PFSK-1 (cell line): ENCODE measurements around the gene BRIP1.

Experiments
- FOXP2 ChIP-seq: optimal IDR thresholded peaks from 2 replicates; pipeline ENCODE3; 2011; ENCODE audit warnings: borderline replicate concordance, control low read depth, inconsistent platforms; ENCODE audit not compliant: insufficient read depth; ENCODE audit errors: extremely low read length, extremely low read depth
- POLR2AphosphoS5 ChIP-seq: IDR thresholded peaks from 2 replicates; pipeline ENCODE4 v1.6.1; 2012; ENCODE audit warnings: low read depth, mild to moderate bottlenecking, control low read depth, low read length, moderate library complexity
- REST ChIP-seq, 2 experiments: IDR thresholded peaks; 2 replicates each; pipeline versions ENCODE4 v1.6.1 to v1.8.0; 2011 to 2012; ENCODE audit warnings: low read depth in 2 of 2, low read length in 2 of 2, control low read depth in 1 of 2, inconsistent platforms in 1 of 2, mild to moderate bottlenecking in 1 of 2, moderate library complexity in 1 of 2; ENCODE audit not compliant: insufficient read depth in 1 of 2
- SIN3A ChIP-seq: IDR thresholded peaks from 2 replicates; pipeline ENCODE4 v1.6.1; 2012; ENCODE audit warnings: mild to moderate bottlenecking, low read length, moderate library complexity, borderline replicate concordance; ENCODE audit not compliant: insufficient read depth
- TAF1 ChIP-seq: IDR thresholded peaks from 2 replicates; pipeline ENCODE4 v1.6.1; 2012; ENCODE audit warnings: low read length, control low read depth, borderline replicate concordance; ENCODE audit not compliant: insufficient read depth

BRIP1 gene

DNA sequence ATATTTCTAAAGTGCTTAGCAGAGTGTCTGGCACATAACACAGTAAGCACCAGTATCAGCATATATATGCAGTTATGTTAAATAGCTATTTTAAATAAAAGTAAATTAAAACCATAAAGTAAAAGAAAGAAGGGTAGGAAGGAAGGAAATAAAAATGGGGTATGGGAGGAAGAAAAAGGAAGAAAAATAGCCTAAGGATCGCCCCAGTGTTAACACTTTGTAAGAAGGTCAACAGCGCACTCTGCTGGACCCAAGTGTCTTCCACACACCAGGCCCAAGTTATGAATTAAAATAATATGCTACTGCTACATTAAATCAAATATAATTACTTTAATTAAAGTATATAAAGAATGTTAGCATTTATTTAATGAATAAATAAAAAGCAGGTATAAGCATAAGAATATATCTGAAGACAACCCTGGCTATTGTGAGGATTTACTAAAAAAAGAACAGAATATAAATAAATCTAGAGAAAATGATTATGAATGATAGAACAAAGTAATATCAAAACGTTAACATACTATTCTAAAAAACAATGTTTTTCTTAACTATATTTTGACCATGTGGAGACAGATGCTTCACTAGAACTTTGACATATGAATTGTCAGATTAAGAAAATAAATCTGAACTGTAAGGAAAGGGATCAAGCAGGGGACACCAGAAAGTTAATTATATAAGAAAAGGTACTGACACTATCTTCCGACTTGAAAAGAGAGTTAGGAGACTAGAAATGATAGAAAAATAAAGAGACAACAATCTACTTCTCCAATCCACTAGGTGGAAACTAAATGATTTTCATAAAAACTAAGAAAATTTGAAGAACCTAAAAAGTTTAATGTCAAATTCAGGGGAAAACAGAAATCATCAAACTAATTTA is 25.9 kb downstream of the BRIP1 start:
- TF ChIP-seq REST (IDR thresholded peaks at IDR 0.05; ENCODE audit: insufficient read depth in 1 of 2, low read depth in 2 of 2, low read length in 2 of 2) (no peak), POLR2AphosphoS5 (no peak), FOXP2 (no peak), TAF1 (no peak), SIN3A (no peak)

DNA sequence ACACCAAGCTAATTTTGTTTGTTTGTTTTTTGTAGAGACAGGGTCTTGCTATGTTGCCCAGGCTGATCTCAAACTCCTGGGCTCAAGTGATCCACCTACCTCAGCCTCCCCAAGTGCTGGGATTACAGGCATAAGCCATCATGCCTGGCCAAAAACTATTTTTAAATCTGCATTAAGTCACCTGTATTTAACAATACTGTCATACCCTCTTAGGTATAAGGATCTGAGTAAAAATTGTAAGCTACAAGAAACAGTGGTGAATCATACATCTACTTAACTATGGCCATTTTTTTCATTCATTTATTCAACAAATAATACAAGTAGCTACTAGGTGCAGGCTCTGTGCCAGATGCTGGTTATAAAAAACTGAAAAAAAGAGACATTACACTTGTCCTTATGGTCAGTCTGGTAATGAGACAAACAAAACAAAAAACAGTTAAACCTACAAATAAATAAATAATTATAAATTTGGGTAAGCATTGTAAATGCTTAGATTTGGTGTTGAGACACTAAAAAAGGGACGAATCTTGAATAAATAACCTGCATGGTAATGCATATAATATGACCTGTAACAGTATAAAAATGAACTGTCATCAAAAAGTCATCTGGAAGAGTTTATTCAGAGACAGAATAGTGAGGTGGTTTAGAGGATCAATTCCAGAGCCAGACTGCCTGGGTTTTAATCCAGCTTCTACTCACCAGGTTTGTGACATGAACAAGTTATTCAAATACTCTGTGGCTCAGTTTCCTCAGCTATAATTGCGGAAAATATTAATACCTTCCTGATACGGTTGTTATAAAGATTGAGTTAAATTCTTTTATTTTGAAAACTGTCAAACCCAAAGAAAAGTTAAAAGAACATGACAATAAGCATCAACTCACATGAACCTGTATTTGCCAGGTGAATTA is 26.8 kb downstream of the BRIP1 start:
- TF ChIP-seq POLR2AphosphoS5, result no peak
- no peak for TF ChIP-seq SIN3A

GRCh38 chr17:61835606-61836005 is 27.7 kb downstream of the BRIP1 start:
- TF ChIP-seq SIN3A (no peak), REST (IDR thresholded peaks at IDR 0.05; ENCODE audit: insufficient read depth in 1 of 2, low read depth in 2 of 2, low read length in 2 of 2) (no peak), TAF1 (no peak), POLR2AphosphoS5 (no peak), FOXP2 (no peak)

DNA sequence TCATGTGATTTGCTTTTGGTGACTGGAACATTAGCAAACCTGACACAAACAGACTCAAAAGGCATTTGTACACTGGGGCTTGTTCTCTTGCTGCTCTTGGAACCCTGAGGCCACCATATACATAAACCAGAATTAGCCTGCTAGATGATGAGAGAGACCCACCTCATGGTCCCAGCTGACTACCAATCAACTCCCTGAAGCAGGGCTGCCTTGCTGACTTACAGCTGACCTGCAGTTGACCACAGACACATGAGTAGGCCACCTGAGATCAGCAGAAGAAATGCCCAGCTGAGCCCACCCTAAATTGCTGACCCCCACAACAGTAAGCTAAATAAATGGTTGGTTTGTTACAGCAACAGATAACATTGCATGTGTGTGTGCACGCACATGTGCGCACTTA is 28.7 kb downstream of the BRIP1 start:
- TF ChIP-seq TAF1, result no peak
- no peak for TF ChIP-seq REST (IDR thresholded peaks at IDR 0.05; ENCODE audit: insufficient read depth in 1 of 2, low read depth in 2 of 2, low read length in 2 of 2)
- no peak for TF ChIP-seq SIN3A
- no peak for TF ChIP-seq POLR2AphosphoS5
- TF ChIP-seq FOXP2, result no peak

GRCh38 chr17:61833536-61834193 is 29.7 kb downstream of the BRIP1 start:
- TF ChIP-seq POLR2AphosphoS5 (no peak), SIN3A (no peak), TAF1 (no peak), FOXP2 (no peak), REST (IDR thresholded peaks at IDR 0.05; ENCODE audit: insufficient read depth in 1 of 2, low read depth in 2 of 2, low read length in 2 of 2) (no peak)
